Upper lobe of left lung (tissue), 6 donors: Measurements from ENCODE around the gene RNF4. TPM values are rescaled to one million over a fixed set of nuclear protein-coding genes. Genes with fewer than 3 reads are reported as not detected.
"Not testable (repeated sequence)": the region's sequence is repeated elsewhere in the genome, so short reads cannot be mapped to it uniquely, and the experiment has no call there.

Source experiments
- ATAC-seq, 2 donors: fragments of 200-7000 bp; cut with Tn5 transposase; one replicate each; pipeline ENCODE4 v1.9.1; 2022; ENCODE audit warnings: mild to moderate bottlenecking in 2 of 2, moderate library complexity in 2 of 2; ENCODE audit not compliant: low FRiP score in 2 of 2
- DNase-seq, 2 donors: peaks; one replicate each; pipeline ENCODE4 v3.0.0-alpha.2; 2019 to 2020
- H3K27ac ChIP-seq, 4 donors: fragments of 200-600 bp; sonication (generic); one replicate each; pipeline ENCODE4 v1.5.1; 2016 to 2019
- H3K27me3 ChIP-seq, 4 donors: fragments of 200-600 bp; sonication (generic); one replicate each; pipeline ENCODE4 v1.5.1; 2017 to 2019
- H3K36me3 ChIP-seq, 4 donors: fragments of 200-600 bp; sonication (generic); one replicate each; pipeline ENCODE4 v1.5.1; 2016 to 2019
- H3K4me1 ChIP-seq, 4 donors: fragments of 200-600 bp; sonication (generic); one replicate each; pipeline ENCODE4 v1.5.1; 2018 to 2019
- H3K4me3 ChIP-seq, 4 donors: fragments of 200-600 bp; sonication (generic); one replicate each; pipeline ENCODE4 v1.5.1; 2017 to 2019; ENCODE audit warnings: mild to moderate bottlenecking in 2 of 4, moderate library complexity in 1 of 4
- H3K9me3 ChIP-seq, 4 donors: fragments of 200-600 bp; sonication (generic); one replicate each; pipeline ENCODE4 v1.5.1; 2018 to 2019
- EP300 ChIP-seq, 4 donors: sonication (generic); formaldehyde crosslinking; IDR thresholded peaks; one replicate each; pipeline ENCODE4 v1.5.1; 2017; ENCODE audit warnings: antibody characterized with exemption in 4 of 4, control low read depth in 2 of 4
- POLR2A ChIP-seq, 4 donors: fragments of 450-650 bp; IDR thresholded peaks; one replicate each; pipeline ENCODE4 v1.5.1; 2016 to 2017; ENCODE audit warnings: antibody characterized with exemption in 4 of 4, mild to moderate bottlenecking in 2 of 4
- POLR2AphosphoS5 ChIP-seq, 2 donors: sonication (generic); formaldehyde crosslinking; IDR thresholded peaks; one replicate each; pipeline ENCODE4 v1.5.1; 2017; ENCODE audit warnings: antibody characterized with exemption in 2 of 2
- WGBS, 2 donors: methylation state at CpG; one replicate each; pipeline ENCODE4 v1.1.5; 2017 to 2018; 5-methylcytosine and 5-hydroxymethylcytosine counted together
- total RNA-seq, 6 donors: library from RNA; depleted of rRNA in 4 of 6; stranded (reverse); fragments of >200 nt in 4 of 6; gene quantifications; one replicate each; pipeline versions ENCODE4 v1.1.0 to v1.2.1, GENCODE V29; 2016 to 2021
- TF ChIP-seq, protein P1 (sequence below), 6 experiments: fragments of 450-650 bp in 4 of 6; fragments of 200-600 bp in 2 of 6; sonication (generic) in 2 of 6; IDR thresholded peaks; one replicate each; pipeline ENCODE4 v1.5.1; 2016 to 2019; ENCODE audit warnings: antibody characterized with exemption in 6 of 6
- donor health status: DM: no; HTN: no; CAD: no; lungs with moderate emphysema.
- donor health status: DM: no; HTN: yes; CAD: no; lungs with severe emphysema.

Gene RNF4
- total RNA-seq, 6 donors from 2014 or later, result 28.0 to 48.5 (median 43.3) TPM

- TF ChIP-seq, protein P1, sequence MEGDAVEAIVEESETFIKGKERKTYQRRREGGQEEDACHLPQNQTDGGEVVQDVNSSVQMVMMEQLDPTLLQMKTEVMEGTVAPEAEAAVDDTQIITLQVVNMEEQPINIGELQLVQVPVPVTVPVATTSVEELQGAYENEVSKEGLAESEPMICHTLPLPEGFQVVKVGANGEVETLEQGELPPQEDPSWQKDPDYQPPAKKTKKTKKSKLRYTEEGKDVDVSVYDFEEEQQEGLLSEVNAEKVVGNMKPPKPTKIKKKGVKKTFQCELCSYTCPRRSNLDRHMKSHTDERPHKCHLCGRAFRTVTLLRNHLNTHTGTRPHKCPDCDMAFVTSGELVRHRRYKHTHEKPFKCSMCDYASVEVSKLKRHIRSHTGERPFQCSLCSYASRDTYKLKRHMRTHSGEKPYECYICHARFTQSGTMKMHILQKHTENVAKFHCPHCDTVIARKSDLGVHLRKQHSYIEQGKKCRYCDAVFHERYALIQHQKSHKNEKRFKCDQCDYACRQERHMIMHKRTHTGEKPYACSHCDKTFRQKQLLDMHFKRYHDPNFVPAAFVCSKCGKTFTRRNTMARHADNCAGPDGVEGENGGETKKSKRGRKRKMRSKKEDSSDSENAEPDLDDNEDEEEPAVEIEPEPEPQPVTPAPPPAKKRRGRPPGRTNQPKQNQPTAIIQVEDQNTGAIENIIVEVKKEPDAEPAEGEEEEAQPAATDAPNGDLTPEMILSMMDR (IDR thresholded peaks at IDR 0.05), result no peak
- TF ChIP-seq POLR2A (IDR thresholded peaks at IDR 0.05) (no peak), POLR2AphosphoS5 (IDR thresholded peaks at IDR 0.05) (no peak)
- H3K9me3 ChIP-seq, result no peaks in the 10 kb centered on the region
- no peak overlapping the region for H3K4me3 ChIP-seq
- 87% methylated on average over 15 to 22 of the region's 23 CpGs for WGBS, 2 donors
- no peaks in the 10 kb centered on the region for H3K4me1 ChIP-seq
- ATAC-seq (no peak), DNase-seq (peak in 1 of 2 donors; percentile 62)
- no peaks in the 10 kb centered on the region for H3K27me3 ChIP-seq
- H3K27ac ChIP-seq, result no peak overlapping the region
- H3K36me3 ChIP-seq, result no peaks in the 10 kb centered on the region
These were observed 41.2 kb upstream of the RNF4 start for GRCh38 chr4:2427383-2428334.

GRCh38 chr4:2428496-2429213, 40.3 kb upstream of the RNF4 start:
- DNase-seq, result peak in 1 of 2 donors; percentile 66
- H3K36me3 ChIP-seq, result no peaks in the 10 kb centered on the region
- no peaks in the 10 kb centered on the region for H3K27me3 ChIP-seq
- no peak overlapping the region for H3K27ac ChIP-seq
- no peak for TF ChIP-seq POLR2AphosphoS5 (IDR thresholded peaks at IDR 0.05)
- H3K4me3 ChIP-seq, result no peak overlapping the region
- no peaks in the 10 kb centered on the region for H3K4me1 ChIP-seq
- H3K9me3 ChIP-seq, result no peaks in the 10 kb centered on the region
- 79 to 80% methylated on average over 25 of the region's 25 CpGs for WGBS, 2 donors
- ATAC-seq, result no peak

DNA sequence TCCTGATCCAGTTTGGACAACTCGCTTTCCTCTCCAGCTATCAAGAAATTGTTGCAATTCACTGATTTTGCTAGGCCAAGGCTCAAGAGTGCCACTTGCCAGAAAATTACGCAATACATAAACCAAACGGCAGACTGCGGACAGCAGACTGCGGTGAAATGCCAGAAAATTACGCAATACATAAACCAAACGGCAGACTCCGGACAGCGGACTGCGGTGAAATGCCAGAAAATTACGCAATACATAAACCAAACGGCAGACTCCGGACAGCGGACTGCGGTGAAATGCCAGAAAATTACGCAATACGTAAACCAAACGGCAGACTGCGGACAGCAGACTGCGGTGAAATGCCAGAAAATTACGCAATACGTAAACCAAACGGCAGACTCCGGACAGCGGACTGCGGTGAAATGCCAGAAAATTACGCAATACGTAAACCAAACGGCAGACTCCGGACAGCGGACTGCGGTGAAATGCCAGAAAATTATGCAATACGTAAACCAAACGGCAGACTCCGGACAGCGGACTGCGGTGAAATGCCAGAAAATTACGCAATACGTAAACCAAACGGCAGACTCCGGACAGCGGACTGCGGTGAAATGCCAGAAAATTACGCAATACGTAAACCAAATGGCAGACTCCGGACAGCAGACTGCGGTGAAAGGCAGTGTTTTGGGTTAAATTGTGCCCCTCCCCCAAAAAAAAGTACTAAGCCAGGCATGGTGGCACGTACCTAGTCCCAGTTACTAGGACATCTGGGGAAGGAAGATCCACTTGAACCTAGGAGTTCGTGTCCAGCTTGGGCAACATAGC, 38.8 kb upstream of the RNF4 start:
- H3K36me3 ChIP-seq, ATAC-seq, H3K27ac ChIP-seq, DNase-seq, H3K4me1 ChIP-seq, H3K4me3 ChIP-seq, H3K9me3 ChIP-seq, H3K27me3 ChIP-seq: not testable (repeated sequence)
- WGBS, 2 donors, result 55 to 63% methylated on average over 21 to 29 of the region's 49 CpGs

DNA sequence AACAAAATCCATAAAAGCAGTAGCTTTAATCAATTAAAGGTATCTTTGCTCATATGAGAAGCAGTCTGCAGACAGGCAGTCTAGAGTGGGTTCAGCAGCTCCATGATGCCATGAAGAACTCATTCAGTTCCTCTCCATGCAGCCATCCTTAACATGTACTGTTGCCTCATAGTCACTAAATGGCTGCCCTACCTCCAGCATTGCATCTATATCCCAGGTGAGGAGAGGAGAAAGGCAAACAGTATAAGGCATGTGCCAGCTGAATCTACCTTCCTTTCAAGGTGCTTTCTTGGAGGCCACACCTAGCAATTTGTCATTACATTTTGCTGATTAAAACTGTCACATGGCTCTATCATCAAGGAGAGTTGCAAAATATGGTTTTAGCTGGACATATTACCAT, 36.9 kb upstream of the RNF4 start:
- H3K9me3 ChIP-seq, result no peaks in the 10 kb centered on the region
- H3K4me1 ChIP-seq, result no peaks in the 10 kb centered on the region
- H3K36me3 ChIP-seq, result no peaks in the 10 kb centered on the region
- H3K27ac ChIP-seq, result no peak overlapping the region
- no peaks in the 10 kb centered on the region for H3K27me3 ChIP-seq
- DNase-seq (no peak), ATAC-seq (no peak)
- TF ChIP-seq POLR2A (IDR thresholded peaks at IDR 0.05) (no peak), EP300 (IDR thresholded peaks at IDR 0.05) (no peak), POLR2AphosphoS5 (IDR thresholded peaks at IDR 0.05) (no peak)
- TF ChIP-seq, protein P1 (IDR thresholded peaks at IDR 0.05), result no peak
- no peak overlapping the region for H3K4me3 ChIP-seq

- 80 to 81% methylated on average over 3 to 16 of the region's 20 CpGs for WGBS, 2 donors
- Histone ChIP-seq H3K27me3 (no peaks in the 10 kb centered on the region), H3K4me1 (no peaks in the 10 kb centered on the region), H3K27ac (no peak overlapping the region), H3K4me3 (no peak overlapping the region), H3K36me3 (no peaks in the 10 kb centered on the region), H3K9me3 (no peaks in the 10 kb centered on the region)
- no peak for ATAC-seq
- DNase-seq, result peak in 1 of 2 donors; percentile 59
- no peak for TF ChIP-seq POLR2AphosphoS5 (IDR thresholded peaks at IDR 0.05)
- no peak for TF ChIP-seq POLR2A (IDR thresholded peaks at IDR 0.05)
- TF ChIP-seq, protein P1 (IDR thresholded peaks at IDR 0.05), result no peak
- no peak for TF ChIP-seq EP300 (IDR thresholded peaks at IDR 0.05)
These were observed 35.8 kb upstream of the RNF4 start for GRCh38 chr4:2432991-2433530.
